Loucy (cell line): ENCODE results near the gene STK38L.

Experiments used
- H2AFZ ChIP-seq: fragments of 200-600 bp; sonication (generic); 2 replicates; pipeline ENCODE4 v1.6.0; 2016; ENCODE audit warnings: antibody characterized with exemption, mild to moderate bottlenecking, low read length, moderate library complexity
- H3F3A ChIP-seq: fragments of 200-600 bp; 2 replicates; pipeline ENCODE4 v1.6.0; 2016; ENCODE audit warnings: antibody characterized with exemption, low read depth, mild to moderate bottlenecking
- H3K27me3 ChIP-seq: fragments of 200-600 bp; sonication (generic); 2 replicates; pipeline ENCODE4 v1.6.1; 2014; ENCODE audit warnings: low read length, mild to moderate bottlenecking; ENCODE audit not compliant: insufficient read depth, poor library complexity, severe bottlenecking
- H3K36me3 ChIP-seq: fragments of 200-600 bp; sonication (generic); 2 replicates; pipeline ENCODE4 v1.6.1; 2016; ENCODE audit warnings: low read length; ENCODE audit not compliant: insufficient read depth
- H3K4me1 ChIP-seq: fragments of 200-600 bp; sonication (generic); 2 replicates; pipeline ENCODE4 v1.5.1; 2014; ENCODE audit warnings: low read length, mild to moderate bottlenecking; ENCODE audit not compliant: insufficient read depth, poor library complexity, severe bottlenecking
- H3K4me2 ChIP-seq: fragments of 200-600 bp; sonication (generic); 2 replicates; pipeline ENCODE4 v1.6.0; 2014; ENCODE audit warnings: antibody characterized with exemption, low read length, low read depth, mild to moderate bottlenecking; ENCODE audit not compliant: poor library complexity, severe bottlenecking
- H3K4me3 ChIP-seq: fragments of 200-600 bp; sonication (generic); 2 replicates; pipeline ENCODE4 v1.5.1; 2014; ENCODE audit warnings: low read length, mild to moderate bottlenecking, mixed read lengths; ENCODE audit not compliant: poor library complexity, severe bottlenecking
- H3K79me2 ChIP-seq: fragments of 200-600 bp; sonication (generic); 2 replicates; pipeline ENCODE4 v1.6.1; 2014; ENCODE audit warnings: low read length; ENCODE audit not compliant: insufficient read depth
- H3K9ac ChIP-seq: fragments of 200-600 bp; sonication (generic); 2 replicates; pipeline ENCODE4 v1.6.0; 2014; ENCODE audit warnings: mild to moderate bottlenecking, low read depth, low read length, moderate library complexity; ENCODE audit not compliant: poor library complexity, severe bottlenecking
- H3K9me2 ChIP-seq: fragments of 200-600 bp; sonication (generic); replicated peaks from 2 replicates; pipeline ENCODE4 v1.6.1; 2016; ENCODE audit warnings: low read depth, low read length, mixed read lengths
- H3K9me3 ChIP-seq: fragments of 200-600 bp; sonication (generic); 2 replicates; pipeline ENCODE4 v1.6.1; 2014; ENCODE audit warnings: mild to moderate bottlenecking, antibody characterized with exemption, low read length, low read depth; ENCODE audit not compliant: insufficient read depth
- H4K20me1 ChIP-seq: fragments of 200-600 bp; sonication (generic); 2 replicates; pipeline ENCODE4 v1.6.0; 2014; ENCODE audit warnings: antibody characterized with exemption, low read length, mild to moderate bottlenecking; ENCODE audit not compliant: insufficient read depth, poor library complexity, severe bottlenecking
- CTCF ChIP-seq: fragments of 200-600 bp; sonication (generic); conservative IDR thresholded peaks from 2 replicates; pipeline ENCODE4 v1.5.1; 2014; ENCODE audit warnings: mild to moderate bottlenecking, antibody characterized with exemption, low read length
- EZH2phosphoT487 ChIP-seq: fragments of 200-600 bp; IDR thresholded peaks from 2 replicates; pipeline ENCODE4 v1.6.1; 2018; ENCODE audit warnings: antibody characterized with exemption, mild to moderate bottlenecking, moderate library complexity, borderline replicate concordance

STK38L gene

DNA sequence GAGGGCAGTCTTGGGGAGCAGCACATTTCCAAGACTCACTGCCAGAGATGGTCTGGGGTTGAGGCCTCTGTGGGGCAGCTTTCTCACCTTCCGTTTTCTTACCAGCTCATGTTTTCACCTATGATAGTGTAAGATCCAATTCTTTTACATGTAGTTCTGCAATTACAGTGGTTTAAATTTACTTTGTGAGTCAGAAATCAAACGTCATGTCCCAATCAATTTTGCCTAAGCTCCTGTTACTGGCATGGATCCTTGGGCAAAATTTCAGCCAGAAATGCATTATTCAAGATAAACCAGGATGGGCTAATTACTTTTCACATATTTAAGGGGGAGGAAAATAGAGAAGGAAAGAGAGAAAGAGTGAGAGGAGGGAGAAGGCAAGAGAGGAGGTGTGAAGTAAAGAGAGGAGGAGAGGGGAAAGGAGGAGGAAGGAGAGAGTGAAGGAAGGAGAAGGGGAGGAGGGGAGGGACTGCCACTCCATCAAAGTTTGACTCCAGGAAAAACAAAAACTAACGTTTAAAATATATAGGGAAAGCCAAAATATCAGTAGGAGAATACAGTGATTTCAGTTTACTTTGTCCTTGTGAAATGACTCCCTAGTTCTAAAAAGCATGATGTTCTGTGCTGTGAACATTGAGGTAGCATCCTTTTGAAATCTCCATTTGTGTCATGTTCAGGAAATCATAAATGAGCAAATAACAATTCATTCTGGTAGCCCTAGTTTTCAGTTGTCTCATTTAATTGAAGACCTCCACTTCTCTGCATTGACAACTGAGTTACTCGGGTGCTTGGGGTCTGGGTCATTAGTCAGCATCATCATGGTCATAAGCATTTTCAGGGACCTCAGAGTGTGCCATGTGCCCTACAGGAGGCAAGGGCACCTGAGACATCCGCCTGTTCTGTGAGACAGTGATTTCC, 91.5 kb downstream of the STK38L start:
- TF ChIP-seq EZH2phosphoT487 (no peak), CTCF (no peak)
- peak overlapping the region; percentile 18 for H3K4me3 ChIP-seq

DNA sequence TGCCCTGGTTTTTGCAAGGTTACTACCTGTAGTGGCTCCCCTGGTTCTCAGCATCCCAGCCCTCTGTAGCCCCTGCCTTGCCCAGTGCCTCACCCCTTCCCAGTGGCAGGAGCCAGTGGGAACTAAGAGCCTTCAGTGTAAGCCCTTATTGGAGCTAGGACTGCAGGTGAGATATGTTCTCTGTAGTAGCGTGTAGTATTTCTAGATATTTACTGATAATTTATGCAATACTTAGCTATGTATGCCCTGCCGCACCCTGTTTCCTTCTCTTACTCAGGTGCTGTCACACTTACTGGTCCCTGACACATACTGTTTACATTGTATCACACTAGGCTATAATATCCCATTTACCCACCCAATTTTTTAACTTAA, 92.2 kb downstream of the STK38L start:
- peaks cover 38% of the 10 kb centered on the region for H3K4me1 ChIP-seq
- no peaks in the 10 kb centered on the region for H3K9me3 ChIP-seq
- no peaks in the 10 kb centered on the region for H3K27me3 ChIP-seq
- TF ChIP-seq EZH2phosphoT487 (no peak), CTCF (no peak)
- no peaks in the 10 kb centered on the region for H3K36me3 ChIP-seq
- no peaks in the 10 kb centered on the region for H4K20me1 ChIP-seq
- H3K4me2 ChIP-seq = peak overlapping the region; percentile 77
- no peaks in the 10 kb centered on the region; the same call in 1 of the 2 replicates for H3F3A ChIP-seq
- H3K9me2 ChIP-seq = no peaks in the 10 kb centered on the region
- no peak overlapping the region for H2AFZ ChIP-seq
- H3K79me2 ChIP-seq = peaks cover 35% of the 10 kb centered on the region
- no peak overlapping the region for H3K4me3 ChIP-seq
- H3K9ac ChIP-seq = no peak overlapping the region

More for the DNA sequence above, 91.5 kb downstream of the STK38L start:
- Histone ChIP-seq H3K36me3 (no peaks in the 10 kb centered on the region), H2AFZ (no peak overlapping the region), H3K9me3 (no peaks in the 10 kb centered on the region), H3K9ac (no peak overlapping the region), H3K9me2 (no peaks in the 10 kb centered on the region), H3F3A (no peaks in the 10 kb centered on the region; the same call in 1 of the 2 replicates), H3K4me1 (peaks cover 41% of the 10 kb centered on the region), H3K79me2 (peaks cover 30% of the 10 kb centered on the region), H4K20me1 (no peaks in the 10 kb centered on the region), H3K4me2 (peak overlapping the region; percentile 77), H3K27me3 (no peaks in the 10 kb centered on the region)

GRCh38 chr12:27337376-27337775, 93.3 kb downstream of the STK38L start:
- Histone ChIP-seq H3K9me3 (no peaks in the 10 kb centered on the region), H3K9me2 (no peaks in the 10 kb centered on the region), H3K36me3 (no peaks in the 10 kb centered on the region), H3K79me2 (peaks cover 45% of the 10 kb centered on the region), H3K4me3 (no peak overlapping the region), H3K4me1 (peaks cover 27% of the 10 kb centered on the region), H3K9ac (no peak overlapping the region), H3K27me3 (no peaks in the 10 kb centered on the region), H3F3A (no peaks in the 10 kb centered on the region; the same call in 1 of the 2 replicates), H3K4me2 (no peak overlapping the region), H4K20me1 (no peaks in the 10 kb centered on the region), H2AFZ (no peak overlapping the region)
- TF ChIP-seq EZH2phosphoT487 (no peak), CTCF (no peak)
